IMR-90 (cell line): ENCODE measurements around the gene ATP1A2.

Source experiments
- BHLHE40 ChIP-seq: fragments of 150-350 bp; IDR thresholded peaks from 2 replicates; pipeline ENCODE4 v1.6.1; 2016; ENCODE audit warnings: mild to moderate bottlenecking, low read depth, low read length
- CHD1 ChIP-seq: IDR thresholded peaks from 2 replicates; pipeline ENCODE4 v1.6.1; 2012; ENCODE audit warnings: low read depth, low read length, improper control_type of control experiment
- ELK1 ChIP-seq: fragments of 150-350 bp; IDR thresholded peaks from 2 replicates; pipeline ENCODE4 v1.6.1; 2016; ENCODE audit warnings: low read depth, mild to moderate bottlenecking, low read length, moderate library complexity, borderline replicate concordance
- MAFK ChIP-seq: IDR thresholded peaks from 2 replicates; pipeline ENCODE4 v1.6.1; 2012; ENCODE audit warnings: low read depth, low read length, improper control_type of control experiment
- MAZ ChIP-seq: IDR thresholded peaks from 2 replicates; pipeline ENCODE4 v1.6.1; 2012; ENCODE audit warnings: low read depth, mild to moderate bottlenecking, low read length, improper control_type of control experiment, moderate library complexity, borderline replicate concordance
- MXI1 ChIP-seq: IDR thresholded peaks from 2 replicates; pipeline ENCODE4 v1.6.1; 2012; ENCODE audit warnings: low read depth, mild to moderate bottlenecking, low read length, moderate library complexity, borderline replicate concordance
- POLR2A ChIP-seq: IDR thresholded peaks from 2 replicates; pipeline ENCODE4 v1.6.1; 2012; ENCODE audit warnings: mild to moderate bottlenecking, low read depth, low read length
- RAD21 ChIP-seq: IDR thresholded peaks from 2 replicates; pipeline ENCODE4 v1.6.1; 2012; ENCODE audit warnings: low read length, improper control_type of control experiment
- RFX5 ChIP-seq: IDR thresholded peaks from 2 replicates; pipeline ENCODE4 v1.8.0; 2012; ENCODE audit warnings: low read depth, mild to moderate bottlenecking, low read length, moderate library complexity
- SMC3 ChIP-seq: fragments of 150-350 bp; IDR thresholded peaks from 2 replicates; pipeline ENCODE4 v1.6.1; 2016; ENCODE audit warnings: low read depth, mild to moderate bottlenecking, antibody characterized with exemption, low read length, moderate library complexity
- TF ChIP-seq, protein P1 (sequence below): conservative IDR thresholded peaks from 2 replicates; pipeline ENCODE4 v1.5.1; 2012; ENCODE audit warnings: mild to moderate bottlenecking, low read depth, low read length, improper control_type of control experiment
- TF ChIP-seq, protein P2 (sequence below): fragments of 150-350 bp; IDR thresholded peaks from 2 replicates; pipeline ENCODE4 v1.6.1; 2017; ENCODE audit warnings: mild to moderate bottlenecking, antibody characterized with exemption, low read length, low read depth

GRCh38 chr1:160097151-160097910 lies 18.2 kb upstream of the ATP1A2 start:
- TF ChIP-seq, protein P1, sequence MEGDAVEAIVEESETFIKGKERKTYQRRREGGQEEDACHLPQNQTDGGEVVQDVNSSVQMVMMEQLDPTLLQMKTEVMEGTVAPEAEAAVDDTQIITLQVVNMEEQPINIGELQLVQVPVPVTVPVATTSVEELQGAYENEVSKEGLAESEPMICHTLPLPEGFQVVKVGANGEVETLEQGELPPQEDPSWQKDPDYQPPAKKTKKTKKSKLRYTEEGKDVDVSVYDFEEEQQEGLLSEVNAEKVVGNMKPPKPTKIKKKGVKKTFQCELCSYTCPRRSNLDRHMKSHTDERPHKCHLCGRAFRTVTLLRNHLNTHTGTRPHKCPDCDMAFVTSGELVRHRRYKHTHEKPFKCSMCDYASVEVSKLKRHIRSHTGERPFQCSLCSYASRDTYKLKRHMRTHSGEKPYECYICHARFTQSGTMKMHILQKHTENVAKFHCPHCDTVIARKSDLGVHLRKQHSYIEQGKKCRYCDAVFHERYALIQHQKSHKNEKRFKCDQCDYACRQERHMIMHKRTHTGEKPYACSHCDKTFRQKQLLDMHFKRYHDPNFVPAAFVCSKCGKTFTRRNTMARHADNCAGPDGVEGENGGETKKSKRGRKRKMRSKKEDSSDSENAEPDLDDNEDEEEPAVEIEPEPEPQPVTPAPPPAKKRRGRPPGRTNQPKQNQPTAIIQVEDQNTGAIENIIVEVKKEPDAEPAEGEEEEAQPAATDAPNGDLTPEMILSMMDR = no peak
- no peak for TF ChIP-seq CHD1
- TF ChIP-seq POLR2A = no peak
- TF ChIP-seq BHLHE40 = no peak
- TF ChIP-seq, protein P2, sequence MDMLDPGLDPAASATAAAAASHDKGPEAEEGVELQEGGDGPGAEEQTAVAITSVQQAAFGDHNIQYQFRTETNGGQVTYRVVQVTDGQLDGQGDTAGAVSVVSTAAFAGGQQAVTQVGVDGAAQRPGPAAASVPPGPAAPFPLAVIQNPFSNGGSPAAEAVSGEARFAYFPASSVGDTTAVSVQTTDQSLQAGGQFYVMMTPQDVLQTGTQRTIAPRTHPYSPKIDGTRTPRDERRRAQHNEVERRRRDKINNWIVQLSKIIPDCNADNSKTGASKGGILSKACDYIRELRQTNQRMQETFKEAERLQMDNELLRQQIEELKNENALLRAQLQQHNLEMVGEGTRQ = no peak
- TF ChIP-seq RFX5 = no peak
- TF ChIP-seq MAZ = no peak
- TF ChIP-seq ELK1 = no peak
- TF ChIP-seq SMC3 = no peak
- TF ChIP-seq MXI1 = no peak
- TF ChIP-seq MAFK = no peak
- TF ChIP-seq RAD21 = no peak
